ENCODE measurements around the gene ACOT7. TPM values are rescaled to one million over a fixed set of nuclear protein-coding genes. Genes with fewer than 3 reads are reported as not detected.

Gene ACOT7
- total RNA-seq, 2 experiments from 2014 or later = 5.3 to 5.4 TPM

- no peaks in the 10 kb centered on the region for H3K27me3 ChIP-seq (ENCODE audit: control insufficient read depth in 1 of 2, insufficient read depth in 2 of 2, low read length in 2 of 2)
- H3K4me1 ChIP-seq (ENCODE audit: insufficient read depth, low read length) = no peaks in the 10 kb centered on the region
- intact Hi-C loops (cut with DNase I, micrococcal nuclease) = no loop called here
- no peaks in the 10 kb centered on the region for H3K27me3 Mint-ChIP-seq
- H3K9me3 ChIP-seq (ENCODE audit: control insufficient read depth in 1 of 2, insufficient read depth in 1 of 2, low read length in 2 of 2) = no peaks in the 10 kb centered on the region
- ChIA-PET CTCF (no interaction called here), POLR2A (no interaction called here)
- H3K36me3 Mint-ChIP-seq (ENCODE audit: low read depth) = peaks cover 4% of the 10 kb centered on the region
- no peaks in the 10 kb centered on the region for H3K9me3 Mint-ChIP-seq
- H3K4me3 ChIP-seq (ENCODE audit: low read length) = no peak overlapping the region
- no peak overlapping the region for H3K27ac Mint-ChIP-seq
- no peak overlapping the region for H3K4me3 Mint-ChIP-seq
- peaks cover 3% of the 10 kb centered on the region for H3K36me3 ChIP-seq (ENCODE audit: insufficient read depth, low read length)
- H3K4me1 Mint-ChIP-seq (ENCODE audit: low read depth) = no peaks in the 10 kb centered on the region
- ATAC-seq (ENCODE audit: poor library complexity) = no peak
- TF ChIP-seq CTCF (IDR thresholded peaks at IDR 0.05) = no peak
- DNase-seq = no peak
- no peak overlapping the region for H3K27ac ChIP-seq (ENCODE audit: low read depth in 1 of 2, low read length in 2 of 2)
These were observed 65.5 kb downstream of the ACOT7 start for GRCh38 chr1:6328091-6328490.

- intact Hi-C loops (cut with DNase I, micrococcal nuclease) = no loop called here
- H3K27me3 Mint-ChIP-seq = no peaks in the 10 kb centered on the region
These were observed 68.1 kb downstream of the ACOT7 start for GRCh38 chr1:6325482-6325881.

GRCh38 chr1:6322161-6322560 lies 71.4 kb downstream of the ACOT7 start:
- intact Hi-C loops (cut with DNase I, micrococcal nuclease) = no loop called here
- Mint-ChIP-seq H3K36me3 (ENCODE audit: low read depth) (peaks cover 5% of the 10 kb centered on the region), H3K27me3 (no peaks in the 10 kb centered on the region), H3K9me3 (no peaks in the 10 kb centered on the region), H3K27ac (no peak overlapping the region), H3K4me3 (no peak overlapping the region), H3K4me1 (ENCODE audit: low read depth) (no peaks in the 10 kb centered on the region)
- ChIA-PET POLR2A (no interaction called here), CTCF (no interaction called here)
- Histone ChIP-seq H3K9me3 (ENCODE audit: control insufficient read depth in 1 of 2, insufficient read depth in 1 of 2, low read length in 2 of 2) (no peaks in the 10 kb centered on the region), H3K36me3 (ENCODE audit: insufficient read depth, low read length) (peaks cover 7% of the 10 kb centered on the region), H3K4me3 (ENCODE audit: low read length) (no peak overlapping the region), H3K27ac (ENCODE audit: low read depth in 1 of 2, low read length in 2 of 2) (no peak overlapping the region), H3K27me3 (ENCODE audit: control insufficient read depth in 1 of 2, insufficient read depth in 2 of 2, low read length in 2 of 2) (no peaks in the 10 kb centered on the region), H3K4me1 (ENCODE audit: insufficient read depth, low read length) (no peaks in the 10 kb centered on the region)
- no peak for TF ChIP-seq CTCF (IDR thresholded peaks at IDR 0.05)
- ATAC-seq (ENCODE audit: poor library complexity) = no peak
- no peak for DNase-seq

More at GRCh38 chr1:6325482-6325881, 68.1 kb downstream of the ACOT7 start:
- no peak for ATAC-seq (ENCODE audit: poor library complexity)
- Histone ChIP-seq H3K9me3 (ENCODE audit: control insufficient read depth in 1 of 2, insufficient read depth in 1 of 2, low read length in 2 of 2) (no peaks in the 10 kb centered on the region), H3K27me3 (ENCODE audit: control insufficient read depth in 1 of 2, insufficient read depth in 2 of 2, low read length in 2 of 2) (no peaks in the 10 kb centered on the region), H3K4me1 (ENCODE audit: insufficient read depth, low read length) (no peaks in the 10 kb centered on the region), H3K27ac (ENCODE audit: low read depth in 1 of 2, low read length in 2 of 2) (no peak overlapping the region), H3K4me3 (ENCODE audit: low read length) (no peak overlapping the region), H3K36me3 (ENCODE audit: insufficient read depth, low read length) (peaks cover 3% of the 10 kb centered on the region)
- no peaks in the 10 kb centered on the region for H3K9me3 Mint-ChIP-seq
- H3K4me1 Mint-ChIP-seq (ENCODE audit: low read depth) = no peaks in the 10 kb centered on the region
- no peak for DNase-seq
- CTCF ChIA-PET = no interaction called here
- no peak for TF ChIP-seq CTCF (IDR thresholded peaks at IDR 0.05)
- peaks cover 4% of the 10 kb centered on the region for H3K36me3 Mint-ChIP-seq (ENCODE audit: low read depth)
- POLR2A ChIA-PET = no interaction called here
- no peak overlapping the region for H3K27ac Mint-ChIP-seq
- H3K4me3 Mint-ChIP-seq = no peak overlapping the region

All from CD4-positive, alpha-beta T cell (primary cell).